22Rv1 (cell line): ENCODE results near the gene DUSP9.

Source experiments
- CTCF ChIP-seq: fragments of 450-650 bp; IDR thresholded peaks from 2 replicates; pipeline ENCODE4 v1.5.1; 2017; ENCODE audit warnings: mild to moderate bottlenecking
- ZFX ChIP-seq: fragments of 450-650 bp; IDR thresholded peaks from 2 replicates; pipeline ENCODE4 v1.6.1; 2017; ENCODE audit warnings: antibody characterized with exemption, borderline replicate concordance

GRCh38 chrX:153622661-153623309 lies 24.2 kb upstream of the DUSP9 start:
- TF ChIP-seq CTCF, result no peak
- TF ChIP-seq ZFX, result no peak
